Activated T-cell treated with anti-CD3 and anti-CD28 coated beads, Interleukin-2, amount 50 U/mL, for 4 hours (primary cell): ENCODE measurements around the gene SPART. TPM values are rescaled to one million over a fixed set of nuclear protein-coding genes. Genes with fewer than 3 reads are reported as not detected.
"Not testable (repeated sequence)": the region's sequence is repeated elsewhere in the genome, so short reads cannot be mapped to it uniquely, and the experiment has no call there.

Experiments
- ATAC-seq, 2 donors: fragments of 200-7000 bp; cut with Tn5 transposase; one replicate each; pipeline ENCODE4 v1.10.0; 2021
- DNase-seq: peaks from one replicate; pipeline ENCODE4 v3.0.0-alpha.2; 2020
- H3K27me3 Mint-ChIP-seq: one replicate; pipeline ENCODE4 v1.8.0; 2021; ENCODE audit warnings: low read depth, mixed read lengths
- H3K36me3 Mint-ChIP-seq: one replicate; pipeline ENCODE4 v1.8.0; 2022; ENCODE audit warnings: mixed read lengths; ENCODE audit not compliant: insufficient read depth
- H3K4me1 Mint-ChIP-seq: one replicate; pipeline ENCODE4 v1.8.0; 2021; ENCODE audit warnings: low read depth, mixed read lengths
- H3K4me3 Mint-ChIP-seq: one replicate; pipeline ENCODE4 v1.8.0; 2021; ENCODE audit warnings: mild to moderate bottlenecking, moderate library complexity, mixed read lengths
- H3K9me3 Mint-ChIP-seq: one replicate; pipeline ENCODE4 v1.8.0; 2021; ENCODE audit warnings: mixed read lengths
- total RNA-seq, 3 donors: library from RNA; stranded (reverse); gene quantifications; one replicate each; pipeline ENCODE4 v1.2.1, GENCODE V29; 2021

Gene SPART
- total RNA-seq, 3 donors from 2014 or later: 28.5 to 32.8 (median 30.6) TPM

DNA sequence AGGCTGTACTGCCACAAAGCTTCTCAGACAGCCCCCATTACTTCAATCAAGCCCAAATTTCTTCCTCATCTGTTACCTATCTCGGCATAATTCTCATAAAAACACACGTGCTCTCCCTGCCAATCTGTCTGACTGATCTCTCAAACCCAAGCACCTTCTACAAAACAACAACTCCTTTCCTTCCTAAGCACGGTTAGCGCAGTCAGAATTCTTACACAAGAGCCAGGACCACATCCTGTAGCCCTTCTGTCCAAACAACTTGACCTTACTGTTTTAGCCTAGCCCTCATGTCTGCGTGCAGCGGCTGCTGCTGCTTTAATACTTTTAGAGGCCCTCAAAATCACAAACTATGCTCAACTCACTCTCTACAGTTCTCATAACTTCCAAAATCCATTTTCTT lies 26.4 kb downstream of the SPART start:
- not testable (repeated sequence) for H3K27me3 Mint-ChIP-seq, H3K4me3 Mint-ChIP-seq, H3K4me1 Mint-ChIP-seq, DNase-seq, ATAC-seq, H3K9me3 Mint-ChIP-seq
- peaks cover 20% of the 10 kb centered on the region for H3K36me3 Mint-ChIP-seq

DNA sequence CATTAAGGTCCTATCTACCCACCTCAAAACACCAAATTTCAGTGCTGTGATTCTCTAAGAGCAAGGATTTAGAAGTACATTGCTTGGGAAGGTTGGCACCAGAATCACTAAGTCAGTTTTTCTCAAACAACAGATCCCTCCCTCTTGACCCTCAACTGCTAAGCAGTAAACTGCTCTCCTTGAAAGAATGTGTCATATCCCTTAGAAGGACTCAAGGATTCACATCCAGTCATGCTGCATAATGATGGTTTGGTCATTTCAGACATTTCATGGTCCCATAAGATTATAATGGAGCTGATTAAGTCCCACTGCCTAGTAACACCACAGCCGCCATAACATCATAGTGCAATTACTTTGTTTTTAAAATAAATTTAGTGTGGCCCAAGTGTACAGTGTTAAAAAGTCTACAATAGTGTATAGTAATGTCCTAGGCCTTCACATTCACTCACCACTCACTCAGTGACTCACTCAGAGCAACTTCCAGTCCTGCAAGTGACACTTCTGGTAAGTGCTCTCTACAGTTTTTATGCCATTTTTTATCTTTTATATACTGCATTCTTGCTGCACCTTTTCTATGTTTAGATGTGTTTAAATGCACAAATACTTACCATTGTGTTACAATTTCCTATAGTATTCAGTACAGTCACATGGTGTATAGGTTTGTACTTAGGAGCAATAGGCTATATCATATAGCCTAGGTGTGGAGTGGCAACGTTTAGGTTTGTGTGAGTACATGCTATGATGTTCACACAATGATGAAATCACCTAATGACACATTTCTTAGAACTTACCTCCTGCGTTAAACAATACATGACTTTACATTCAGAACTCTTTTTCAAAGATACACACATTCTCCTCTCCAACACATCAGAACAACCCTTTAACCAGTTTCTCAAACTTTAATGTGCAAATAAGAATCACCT lies 32.9 kb downstream of the SPART start:
- Mint-ChIP-seq H3K4me3 (no peak overlapping the region), H3K27me3 (no peaks in the 10 kb centered on the region), H3K4me1 (no peaks in the 10 kb centered on the region), H3K9me3 (no peaks in the 10 kb centered on the region), H3K36me3 (peaks cover 34% of the 10 kb centered on the region)
- no peak for ATAC-seq
- no peak for DNase-seq

DNA sequence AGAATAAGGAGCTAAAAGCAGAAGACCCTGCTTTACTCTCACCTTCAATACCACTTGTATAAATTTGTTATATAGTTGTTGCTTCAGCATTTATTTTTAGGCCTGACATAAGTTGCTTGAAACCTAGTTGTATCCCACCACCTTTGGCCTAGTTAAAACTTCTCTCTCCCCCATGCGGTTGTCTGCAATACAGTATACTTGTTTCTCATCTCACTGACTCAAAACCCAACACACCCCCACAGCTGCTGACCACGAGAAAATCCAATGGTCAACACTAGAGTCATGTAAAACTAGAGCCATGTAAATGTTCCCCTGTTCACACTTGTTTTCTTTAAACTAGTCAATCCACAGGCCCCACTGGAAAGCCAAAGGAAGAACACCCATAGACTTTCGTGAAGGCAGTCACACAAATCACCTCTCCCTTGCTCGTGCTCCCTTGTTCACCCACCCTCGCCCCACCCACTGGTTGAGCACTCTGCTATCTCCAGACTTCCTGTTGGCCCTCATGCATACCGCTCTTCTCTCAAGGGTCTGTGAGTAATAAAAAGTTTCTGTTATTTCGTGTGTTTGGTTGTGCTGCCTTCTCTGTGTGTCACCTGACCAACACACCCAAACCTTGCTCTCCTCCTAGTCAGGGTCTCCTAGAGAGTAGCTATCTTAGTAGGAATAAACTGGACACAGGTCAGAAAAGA lies 35.6 kb downstream of the SPART start:
- Mint-ChIP-seq H3K27me3 (no peaks in the 10 kb centered on the region), H3K4me3 (no peak overlapping the region), H3K36me3 (peaks cover 29% of the 10 kb centered on the region), H3K9me3 (no peaks in the 10 kb centered on the region), H3K4me1 (no peaks in the 10 kb centered on the region)
- no peak for ATAC-seq
- DNase-seq: no peak

DNA sequence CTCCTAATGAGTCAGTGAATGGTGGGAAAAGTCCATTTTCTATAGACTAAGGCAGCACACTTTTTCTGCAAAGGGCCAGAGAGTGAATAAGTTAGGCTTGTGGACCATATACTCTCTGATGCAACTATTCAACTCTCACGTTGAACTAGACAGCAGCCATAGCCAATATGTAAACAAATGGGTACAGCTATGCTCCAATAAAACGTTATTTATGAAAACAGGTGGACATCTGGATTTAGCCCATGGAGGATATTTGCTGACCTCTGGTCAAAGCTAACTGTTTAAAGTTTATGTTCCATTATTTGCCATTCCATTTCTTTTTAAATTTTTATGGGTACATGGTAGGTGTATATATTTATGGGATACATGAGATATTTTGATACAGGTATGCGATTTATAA lies 43.9 kb downstream of the SPART start:
- Mint-ChIP-seq H3K4me1 (peaks cover 12% of the 10 kb centered on the region), H3K9me3 (no peaks in the 10 kb centered on the region), H3K4me3 (no peak overlapping the region), H3K36me3 (peaks cover 9% of the 10 kb centered on the region), H3K27me3 (peaks cover 18% of the 10 kb centered on the region)
- DNase-seq (no peak), ATAC-seq (no peak)

DNA sequence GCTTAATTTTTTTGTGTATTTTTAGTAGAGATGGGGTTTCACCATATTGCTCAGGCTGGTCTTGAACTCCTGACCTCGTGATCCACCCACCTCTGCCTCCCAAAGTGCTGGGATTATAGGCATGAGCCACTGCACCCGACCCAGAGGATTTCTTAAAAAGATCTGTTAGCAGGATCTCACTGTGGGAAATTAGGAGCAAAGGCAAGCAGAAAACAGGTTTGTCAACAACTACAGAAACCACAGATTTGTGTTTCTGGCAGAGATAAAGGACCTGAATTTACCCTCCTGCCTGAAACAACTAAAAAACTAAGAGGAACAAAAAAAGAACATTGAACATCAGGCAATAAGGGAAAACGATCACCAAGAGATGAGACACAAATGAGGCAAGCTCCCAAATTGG lies 46.7 kb downstream of the SPART start:
- H3K4me1 Mint-ChIP-seq: peaks cover 17% of the 10 kb centered on the region

DNA sequence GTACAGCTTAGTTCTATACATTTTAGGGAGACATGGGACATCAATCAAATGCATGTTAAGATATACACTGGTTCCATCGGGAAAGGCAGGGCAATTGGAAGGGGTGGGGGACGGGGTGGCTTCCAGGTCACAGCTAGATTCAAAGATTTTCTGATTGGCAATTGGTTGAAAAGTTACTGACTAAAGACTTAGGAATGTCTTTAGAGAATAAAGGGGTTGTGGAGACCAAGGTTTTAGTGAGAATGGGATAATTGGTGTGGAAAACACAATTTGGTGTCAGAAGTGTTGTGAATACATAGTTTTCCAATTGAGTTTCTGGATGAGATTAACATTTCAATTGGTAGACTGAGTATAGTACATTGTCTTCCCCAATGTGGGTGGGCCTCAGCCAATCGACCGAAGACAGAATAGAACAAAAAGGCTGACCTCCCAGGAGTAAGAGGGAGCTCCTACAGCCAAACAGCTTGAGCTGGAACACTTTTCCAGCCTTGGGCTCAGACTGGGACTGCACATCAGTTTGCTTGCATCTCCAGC lies 47.6 kb downstream of the SPART start:
- Mint-ChIP-seq H3K9me3 (no peaks in the 10 kb centered on the region), H3K36me3 (peaks cover 3% of the 10 kb centered on the region), H3K4me1 (peaks cover 17% of the 10 kb centered on the region), H3K27me3 (peaks cover 20% of the 10 kb centered on the region), H3K4me3 (peak overlapping the region; percentile 82)
- DNase-seq (no peak), ATAC-seq (no peak)

More for the DNA sequence above, 46.7 kb downstream of the SPART start:
- H3K9me3 Mint-ChIP-seq, ATAC-seq, H3K36me3 Mint-ChIP-seq, DNase-seq, H3K4me3 Mint-ChIP-seq: not testable (repeated sequence)
- H3K27me3 Mint-ChIP-seq: peaks cover 20% of the 10 kb centered on the region

DNA sequence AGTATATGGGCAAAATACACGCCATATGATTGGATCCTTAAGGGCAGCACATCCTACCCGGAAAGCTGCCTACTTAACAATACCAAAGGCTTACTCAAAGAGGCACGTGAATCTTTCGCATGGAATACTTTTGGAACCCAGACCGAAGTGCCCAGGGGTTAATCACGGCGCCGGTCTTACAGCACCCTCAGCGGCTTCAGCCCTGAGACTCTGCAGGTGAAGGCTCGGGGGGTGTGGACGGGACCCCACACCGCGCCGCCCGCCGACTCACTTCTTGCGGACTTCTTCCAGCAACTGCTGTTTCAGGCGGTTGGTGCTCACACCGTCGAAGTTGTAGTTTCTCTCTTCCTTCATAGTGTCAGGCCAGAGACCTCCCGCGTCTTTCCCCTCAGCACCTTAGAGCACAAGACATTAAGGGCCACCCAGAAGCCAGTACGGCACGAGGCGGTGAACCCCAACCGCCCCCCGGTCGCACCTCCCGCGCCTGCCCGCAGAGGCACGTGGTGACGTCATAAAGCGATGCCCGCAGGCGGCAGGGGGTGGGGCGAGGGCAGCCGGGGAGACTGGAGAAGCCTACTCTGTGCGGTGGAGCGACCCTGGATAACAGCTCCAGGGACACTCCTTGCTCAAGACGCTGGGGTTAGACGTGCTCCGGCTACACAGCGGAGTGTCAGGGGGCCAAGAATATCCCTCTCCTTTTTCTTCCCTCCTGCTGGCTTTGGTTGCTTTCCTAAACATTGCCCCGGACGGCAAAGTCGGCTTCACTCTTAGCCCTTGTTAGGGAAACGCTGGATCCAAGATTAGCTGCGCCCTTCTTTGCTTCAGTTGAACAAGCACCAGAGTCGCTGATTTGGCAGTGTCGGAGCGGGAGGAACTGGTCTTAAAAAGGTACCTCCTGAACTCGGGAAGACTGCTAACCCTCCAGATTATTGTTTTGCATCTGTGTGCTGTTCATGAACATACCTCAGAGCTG lies 48.5 kb downstream of the SPART start, which contains the start of gene CCDC169:
Gene CCDC169 (minus strand): TSS at position 449 of the 973 bp plus-strand sequence. CDS start 95 bp downstream, at position 354.
- peaks cover 20% of the 10 kb centered on the region for H3K27me3 Mint-ChIP-seq
- peaks cover 17% of the 10 kb centered on the region for H3K4me1 Mint-ChIP-seq
- H3K4me3 Mint-ChIP-seq: peak within 1 kb of the TSS; percentile 82
- DNase-seq: peak; percentile 44
- peak; percentile 88 to 92 for ATAC-seq
- no peaks in the 10 kb centered on the region for H3K9me3 Mint-ChIP-seq
- no peaks in the 10 kb centered on the region for H3K36me3 Mint-ChIP-seq

DNA sequence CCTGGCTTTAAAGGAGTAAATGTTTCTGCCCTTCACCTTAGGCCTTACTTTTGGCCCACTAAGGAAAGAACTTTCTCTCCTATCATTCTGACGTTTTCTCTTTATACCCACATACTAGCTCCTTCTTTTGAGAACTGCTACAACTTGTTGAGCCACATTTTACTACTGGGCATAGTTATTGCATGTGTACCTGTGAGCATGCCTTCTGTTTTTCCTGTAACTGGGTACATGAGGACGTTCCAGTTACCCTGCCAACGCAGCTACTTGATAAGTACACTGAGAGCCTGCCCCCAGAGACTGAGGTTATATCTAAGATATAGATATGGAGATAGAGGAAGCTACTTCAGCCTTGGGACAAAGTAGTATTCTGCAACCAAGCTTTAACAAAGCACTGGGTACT lies 52.1 kb downstream of the SPART start:
- Mint-ChIP-seq H3K36me3 (no peaks in the 10 kb centered on the region), H3K4me1 (peaks cover 17% of the 10 kb centered on the region), H3K4me3 (no peak overlapping the region), H3K9me3 (peaks cover 3% of the 10 kb centered on the region), H3K27me3 (peaks cover 21% of the 10 kb centered on the region)
- ATAC-seq (no peak), DNase-seq (no peak)

DNA sequence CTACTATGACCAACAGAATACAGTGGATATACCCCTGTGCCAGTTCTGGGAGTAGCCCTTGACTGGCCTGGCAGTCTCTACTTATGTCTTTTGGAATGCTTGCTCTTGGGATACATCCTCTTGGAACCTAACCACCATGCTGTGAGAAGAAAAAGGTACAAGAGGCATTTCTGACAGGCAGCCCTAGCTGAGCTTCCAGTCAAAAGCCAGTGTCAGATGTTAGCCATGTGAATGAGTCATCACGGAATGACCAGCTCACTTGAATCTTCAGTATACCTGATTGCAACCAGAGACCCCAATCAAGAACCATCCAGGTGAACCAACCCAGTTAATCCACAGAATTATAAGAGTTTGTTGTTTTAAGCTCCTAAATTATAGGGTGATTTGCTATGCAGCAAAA lies 52.7 kb downstream of the SPART start:
- DNase-seq (no peak), ATAC-seq (no peak)
- no peaks in the 10 kb centered on the region for H3K36me3 Mint-ChIP-seq
- H3K27me3 Mint-ChIP-seq: peaks cover 17% of the 10 kb centered on the region
- H3K4me1 Mint-ChIP-seq: peaks cover 15% of the 10 kb centered on the region
- peaks cover 3% of the 10 kb centered on the region for H3K9me3 Mint-ChIP-seq
- H3K4me3 Mint-ChIP-seq: no peak overlapping the region

DNA sequence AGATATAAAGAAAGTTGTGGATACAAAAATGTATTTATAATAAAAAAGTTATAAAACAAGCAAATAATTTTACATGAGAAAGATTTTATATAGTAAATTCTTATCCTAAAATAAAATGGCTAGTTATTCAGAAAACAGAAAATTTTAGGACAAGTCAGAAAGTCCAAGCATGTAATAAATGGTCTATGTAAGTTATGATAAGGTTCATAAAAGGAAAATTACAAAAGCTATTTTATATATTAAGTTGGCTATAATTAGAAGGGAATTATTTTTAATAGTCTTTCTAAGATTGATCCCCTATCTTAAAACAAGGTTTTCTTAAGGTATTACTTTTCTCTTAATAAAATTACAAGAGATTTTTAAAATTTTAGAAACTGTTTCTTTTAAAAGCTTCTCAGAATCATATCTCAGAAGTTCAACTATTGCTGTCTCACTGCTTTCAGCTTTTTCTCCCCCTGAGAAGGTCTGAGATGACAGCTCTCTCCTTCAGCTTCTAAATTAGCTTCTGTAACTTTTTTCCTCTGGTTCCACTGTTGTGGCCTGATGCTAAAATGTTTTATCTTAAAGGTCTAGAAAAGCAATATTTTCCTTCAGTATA lies 57.3 kb downstream of the SPART start:
- H3K4me1 Mint-ChIP-seq: no peaks in the 10 kb centered on the region
- ATAC-seq (no peak), DNase-seq (no peak)
- H3K9me3 Mint-ChIP-seq: peaks cover 3% of the 10 kb centered on the region
- peaks cover 7% of the 10 kb centered on the region for H3K27me3 Mint-ChIP-seq
- H3K36me3 Mint-ChIP-seq: no peaks in the 10 kb centered on the region
- no peak overlapping the region for H3K4me3 Mint-ChIP-seq

DNA sequence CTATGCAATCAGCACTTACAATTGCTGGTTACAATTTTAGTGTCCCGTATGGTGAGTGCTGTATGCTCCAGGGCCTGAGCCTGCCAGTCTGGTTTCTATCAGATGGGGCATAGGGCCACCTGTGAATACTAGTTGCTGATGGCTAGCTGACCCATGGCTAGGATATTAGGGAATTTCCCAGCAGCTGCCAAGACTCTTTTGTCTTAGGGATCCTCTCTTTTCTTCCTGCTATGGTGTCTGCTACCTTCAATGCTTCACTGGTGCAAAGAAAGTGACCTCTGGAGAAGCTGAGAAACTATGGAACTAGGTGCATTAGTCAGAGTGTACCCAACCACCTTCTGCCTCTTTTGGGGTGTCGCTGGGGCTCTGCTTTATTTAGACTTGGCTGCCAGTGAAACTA lies 60.2 kb downstream of the SPART start:
- ATAC-seq (no peak), DNase-seq (no peak)
- no peaks in the 10 kb centered on the region for H3K4me1 Mint-ChIP-seq
- peaks cover 3% of the 10 kb centered on the region for H3K9me3 Mint-ChIP-seq
- no peak overlapping the region for H3K4me3 Mint-ChIP-seq
- peaks cover 11% of the 10 kb centered on the region for H3K27me3 Mint-ChIP-seq
- no peaks in the 10 kb centered on the region for H3K36me3 Mint-ChIP-seq

DNA sequence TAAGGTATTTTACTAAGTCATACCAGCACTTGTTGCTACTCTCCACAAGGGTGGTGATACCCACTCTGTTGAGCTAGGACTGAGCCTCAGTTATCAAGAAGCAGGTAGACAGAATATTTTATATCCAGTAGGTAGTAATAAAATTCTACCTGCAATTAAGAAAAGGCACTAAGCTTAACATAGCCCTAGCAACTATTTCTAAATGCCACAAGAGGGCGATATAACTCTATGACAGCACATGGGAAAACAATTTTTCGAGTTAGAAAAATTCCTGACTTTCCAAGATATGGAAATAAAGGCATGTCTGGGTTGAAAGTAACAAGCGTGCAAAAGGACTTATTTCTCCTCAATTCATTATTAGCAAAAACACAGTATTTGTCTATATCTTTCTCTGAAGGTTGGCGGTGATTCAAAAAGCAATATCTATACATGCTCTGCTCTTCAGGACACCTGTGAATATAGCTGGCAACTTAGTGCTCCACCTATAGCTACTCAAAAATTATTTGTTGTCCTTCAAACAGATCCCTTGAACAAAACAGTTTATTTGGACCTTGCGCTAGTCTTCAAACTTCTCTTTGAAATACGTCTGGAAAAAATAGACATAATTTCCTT lies 63.3 kb downstream of the SPART start:
- Mint-ChIP-seq H3K4me1 (no peaks in the 10 kb centered on the region), H3K9me3 (no peaks in the 10 kb centered on the region), H3K4me3 (no peak overlapping the region), H3K27me3 (peaks cover 4% of the 10 kb centered on the region), H3K36me3 (no peaks in the 10 kb centered on the region)
- ATAC-seq (no peak), DNase-seq (no peak)
